Mesendoderm (in vitro differentiated cells): ENCODE measurements around the gene ERBB4.
A peak's percentile ranks its signal among the peaks of the same experiment; 100 is the strongest.

Source experiments
- DNase-seq: peaks from one replicate; pipeline ENCODE4 v3.0.0; 2013
- H2AK5ac ChIP-seq: 2 replicates; pipeline ENCODE4 v1.6.1; 2013; ENCODE audit warnings: low read length, inconsistent platforms
- H2BK120ac ChIP-seq: 2 replicates; pipeline ENCODE4 v1.6.1; 2013; ENCODE audit warnings: low read depth, mild to moderate bottlenecking, low read length, moderate library complexity, mixed read lengths
- H2BK15ac ChIP-seq: replicated peaks from 2 replicates; pipeline ENCODE4 v1.6.1; 2013; ENCODE audit warnings: low read depth, mild to moderate bottlenecking, moderate library complexity
- H2BK5ac ChIP-seq: 2 replicates; pipeline ENCODE4 v1.6.1; 2013; ENCODE audit warnings: low read length, inconsistent platforms
- H3K18ac ChIP-seq: 2 replicates; pipeline ENCODE4 v1.6.1; 2013; ENCODE audit warnings: mild to moderate bottlenecking, low read length, mixed read lengths
- H3K23ac ChIP-seq: one replicate; pipeline ENCODE4 v1.6.1; 2013; ENCODE audit warnings: low read length
- H3K27ac ChIP-seq: 2 replicates; pipeline ENCODE4 v1.5.1; 2013; ENCODE audit warnings: low read depth, mild to moderate bottlenecking, inconsistent platforms, low read length, moderate library complexity
- H3K27me3 ChIP-seq: 2 replicates; pipeline ENCODE4 v1.6.1; 2013; ENCODE audit warnings: low read length, control low read depth, mild to moderate bottlenecking, inconsistent platforms; ENCODE audit not compliant: insufficient read depth, poor library complexity
- H3K36me3 ChIP-seq: 2 replicates; pipeline ENCODE4 v1.6.1; 2013; ENCODE audit warnings: low read length, inconsistent platforms; ENCODE audit not compliant: control insufficient read depth, insufficient read depth
- H3K4ac ChIP-seq: one replicate; pipeline ENCODE4 v1.6.1; 2013; ENCODE audit warnings: low read depth, mild to moderate bottlenecking, low read length, moderate library complexity
- H3K4me1 ChIP-seq: 2 replicates; pipeline ENCODE4 v1.6.1; 2013; ENCODE audit warnings: low read depth, low read length, inconsistent platforms; ENCODE audit not compliant: control insufficient read depth
- H3K4me2 ChIP-seq: 2 replicates; pipeline ENCODE4 v1.6.1; 2013; ENCODE audit warnings: low read length
- H3K4me3 ChIP-seq: 2 replicates; pipeline ENCODE4 v1.5.1; 2013; ENCODE audit warnings: mild to moderate bottlenecking, low read length
- H3K56ac ChIP-seq: one replicate; pipeline ENCODE4 v1.6.1; 2013; ENCODE audit warnings: low read length
- H3K79me1 ChIP-seq: 2 replicates; pipeline ENCODE4 v1.6.1; 2013; ENCODE audit warnings: low read length, inconsistent platforms
- H3K79me2 ChIP-seq: 2 replicates; pipeline ENCODE4 v1.6.1; 2013; ENCODE audit warnings: mild to moderate bottlenecking, low read length; ENCODE audit not compliant: control insufficient read depth, insufficient read depth
- H3K9ac ChIP-seq: 2 replicates; pipeline ENCODE4 v1.6.1; 2013; ENCODE audit warnings: low read length, inconsistent platforms
- H4K5ac ChIP-seq: one replicate; pipeline ENCODE4 v1.6.1; 2013; ENCODE audit warnings: low read length
- H4K8ac ChIP-seq: one replicate; pipeline ENCODE4 v1.6.1; 2013; ENCODE audit warnings: low read depth, mild to moderate bottlenecking, control low read depth, low read length, moderate library complexity
- WGBS: extraction: QIAGEN DNeasy Blood & Tissue Kit; methylation state at CpG from one replicate; pipeline ENCODE4 v1.1.7; 2013; ENCODE audit warnings: low lambda C conversion rate, missing lambda C conversion rate; ENCODE audit not compliant: insufficient coverage; ENCODE audit errors: extremely low coverage; 5-methylcytosine and 5-hydroxymethylcytosine counted together

Gene ERBB4

GRCh38 chr2:212264187-212264586 is 274.4 kb downstream of the ERBB4 start:
- Histone ChIP-seq H3K4me2 (no peak overlapping the region), H3K4me3 (no peak overlapping the region), H4K8ac (no peak overlapping the region), H2BK15ac (no peak overlapping the region), H3K79me2 (no peaks in the 10 kb centered on the region), H3K4ac (no peak overlapping the region), H3K27ac (no peak overlapping the region), H3K27me3 (no peaks in the 10 kb centered on the region), H3K56ac (no peak overlapping the region), H3K23ac (no peak overlapping the region), H2BK120ac (no peak overlapping the region), H2BK5ac (no peak overlapping the region), H2AK5ac (no peak overlapping the region), H4K5ac (no peak overlapping the region), H3K4me1 (no peaks in the 10 kb centered on the region), H3K36me3 (no peaks in the 10 kb centered on the region), H3K18ac (no peak overlapping the region), H3K9ac (no peak overlapping the region), H3K79me1 (no peaks in the 10 kb centered on the region)
- WGBS, result no CpG with 5 or more reads among the region's 3 CpGs
- no peak for DNase-seq

- Histone ChIP-seq H2BK15ac (no peak overlapping the region), H3K18ac (no peak overlapping the region), H3K4me2 (no peak overlapping the region), H2BK120ac (no peak overlapping the region), H2BK5ac (no peak overlapping the region), H2AK5ac (no peak overlapping the region), H3K79me2 (no peaks in the 10 kb centered on the region), H4K8ac (no peak overlapping the region), H4K5ac (no peak overlapping the region), H3K23ac (no peak overlapping the region), H3K4ac (no peak overlapping the region), H3K36me3 (no peaks in the 10 kb centered on the region), H3K27ac (no peak overlapping the region), H3K4me3 (no peak overlapping the region), H3K27me3 (no peaks in the 10 kb centered on the region), H3K79me1 (no peaks in the 10 kb centered on the region), H3K56ac (no peak overlapping the region), H3K4me1 (no peaks in the 10 kb centered on the region), H3K9ac (no peak overlapping the region)
- DNase-seq, result no peak
- WGBS, result no CpG with 5 or more reads among the region's 2 CpGs
Measured at GRCh38 chr2:212259226-212259625, 279.4 kb downstream of the ERBB4 start.

DNA sequence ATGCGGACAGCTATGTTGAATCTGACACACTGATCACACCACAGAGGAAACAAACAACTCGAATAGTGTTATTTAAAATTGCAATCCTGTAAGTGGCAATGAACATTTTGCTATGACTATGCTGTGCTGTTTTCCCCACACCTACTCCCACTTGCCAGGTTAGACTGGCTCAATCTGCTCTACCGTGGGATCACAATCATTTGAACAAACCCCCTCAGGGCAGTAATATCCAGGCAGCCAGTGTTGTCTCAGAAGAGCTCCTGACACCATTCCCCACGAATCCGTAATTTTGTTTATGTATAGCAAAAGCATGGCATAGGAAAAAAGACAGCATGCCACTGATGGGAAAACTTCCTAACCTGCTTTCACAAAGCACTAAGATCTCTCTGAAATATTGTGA is 284.3 kb downstream of the ERBB4 start:
- Histone ChIP-seq H3K18ac (no peak overlapping the region), H3K36me3 (no peaks in the 10 kb centered on the region), H3K4ac (no peak overlapping the region), H4K5ac (no peak overlapping the region), H3K56ac (no peak overlapping the region), H3K79me1 (no peaks in the 10 kb centered on the region), H3K27me3 (no peaks in the 10 kb centered on the region), H3K23ac (no peak overlapping the region), H3K4me2 (no peak overlapping the region), H3K79me2 (no peaks in the 10 kb centered on the region), H3K27ac (no peak overlapping the region), H3K4me1 (no peaks in the 10 kb centered on the region), H2BK120ac (no peak overlapping the region), H2AK5ac (no peak overlapping the region), H2BK15ac (no peak overlapping the region), H3K4me3 (no peak overlapping the region), H2BK5ac (no peak overlapping the region), H4K8ac (no peak overlapping the region), H3K9ac (no peak overlapping the region)
- DNase-seq, result peak; percentile 10
- WGBS, result no CpG with 5 or more reads among the region's 5 CpGs

DNA sequence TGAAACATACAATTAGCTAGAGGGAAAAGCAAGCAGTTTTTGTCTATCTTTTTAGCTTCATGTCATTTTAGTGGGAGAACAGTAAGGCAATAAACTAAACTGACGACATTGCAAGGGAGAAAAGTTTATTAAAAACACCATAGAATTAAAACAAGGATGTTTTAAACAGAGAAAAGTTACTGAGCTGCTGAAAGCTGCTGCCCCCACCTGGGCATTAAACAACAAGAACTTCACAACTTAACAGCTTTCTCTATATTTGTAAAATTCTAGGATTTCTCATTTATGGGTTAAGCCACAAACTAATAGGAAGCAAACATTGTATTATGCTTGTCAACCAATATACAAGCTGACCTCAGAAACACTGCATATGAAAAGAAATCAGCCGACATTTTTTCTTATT is 289.2 kb downstream of the ERBB4 start:
- no peak overlapping the region for H2BK5ac ChIP-seq
- no peaks in the 10 kb centered on the region for H3K36me3 ChIP-seq
- H3K27ac ChIP-seq, result no peak overlapping the region
- DNase-seq, result peak; percentile 18
- H3K79me1 ChIP-seq, result no peaks in the 10 kb centered on the region
- H3K4me3 ChIP-seq, result no peak overlapping the region
- no peak overlapping the region for H2BK120ac ChIP-seq
- H3K9ac ChIP-seq, result no peak overlapping the region
- H4K5ac ChIP-seq, result no peak overlapping the region
- H3K4ac ChIP-seq, result no peak overlapping the region
- H3K27me3 ChIP-seq, result no peaks in the 10 kb centered on the region
- no CpG with 5 or more reads among the region's 2 CpGs for WGBS
- H2AK5ac ChIP-seq, result no peak overlapping the region
- no peak overlapping the region for H4K8ac ChIP-seq
- H2BK15ac ChIP-seq, result no peak overlapping the region
- H3K56ac ChIP-seq, result no peak overlapping the region
- H3K4me1 ChIP-seq, result no peaks in the 10 kb centered on the region
- H3K23ac ChIP-seq, result no peak overlapping the region
- no peak overlapping the region for H3K18ac ChIP-seq
- H3K79me2 ChIP-seq, result no peaks in the 10 kb centered on the region
- H3K4me2 ChIP-seq, result no peak overlapping the region

- Histone ChIP-seq H3K56ac (no peak overlapping the region), H4K8ac (no peak overlapping the region), H3K27me3 (no peaks in the 10 kb centered on the region), H3K23ac (no peak overlapping the region), H4K5ac (no peak overlapping the region), H3K9ac (no peak overlapping the region), H2BK15ac (no peak overlapping the region), H2BK5ac (no peak overlapping the region), H3K79me1 (no peaks in the 10 kb centered on the region), H3K36me3 (no peaks in the 10 kb centered on the region), H3K4me2 (no peak overlapping the region), H3K4ac (no peak overlapping the region), H3K79me2 (no peaks in the 10 kb centered on the region), H3K4me3 (no peak overlapping the region), H2AK5ac (no peak overlapping the region), H2BK120ac (no peak overlapping the region), H3K4me1 (no peaks in the 10 kb centered on the region), H3K27ac (no peak overlapping the region), H3K18ac (no peak overlapping the region)
- no peak for DNase-seq
- WGBS, result no CpG with 5 or more reads among the region's 2 CpGs
Measured at GRCh38 chr2:212245880-212246279, 292.7 kb downstream of the ERBB4 start.

DNA sequence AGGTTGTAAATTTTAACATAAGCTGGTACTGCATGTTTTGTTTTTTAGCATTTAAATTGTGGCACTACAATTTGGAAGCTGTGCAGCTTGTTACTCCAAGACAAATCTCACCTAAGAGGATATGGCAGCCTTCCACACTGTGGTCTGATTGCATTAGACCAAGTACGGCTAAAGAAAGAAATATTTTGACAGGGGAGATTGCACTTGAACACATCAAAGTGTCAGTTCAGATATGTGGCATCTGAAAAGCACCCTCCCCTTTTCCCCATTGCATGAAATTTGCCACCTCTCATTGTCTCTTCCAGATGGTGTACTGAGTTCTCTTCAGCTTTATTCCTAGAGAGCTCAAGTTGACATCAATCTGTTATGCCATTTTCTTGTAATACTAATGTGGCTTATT is 295.9 kb downstream of the ERBB4 start:
- WGBS, result no CpG with 5 or more reads among the region's 1 CpG
- DNase-seq, result no peak
- no peaks in the 10 kb centered on the region for H3K36me3 ChIP-seq
- no peak overlapping the region for H3K27ac ChIP-seq
- no peak overlapping the region for H3K4me3 ChIP-seq
- H4K5ac ChIP-seq, result no peak overlapping the region
- no peak overlapping the region for H4K8ac ChIP-seq
- H3K56ac ChIP-seq, result no peak overlapping the region
- no peaks in the 10 kb centered on the region for H3K4me1 ChIP-seq
- no peak overlapping the region for H2BK15ac ChIP-seq
- no peak overlapping the region for H2BK120ac ChIP-seq
- no peak overlapping the region for H3K4ac ChIP-seq
- H3K18ac ChIP-seq, result no peak overlapping the region
- no peak overlapping the region for H3K4me2 ChIP-seq
- H3K9ac ChIP-seq, result no peak overlapping the region
- no peaks in the 10 kb centered on the region for H3K27me3 ChIP-seq
- no peak overlapping the region for H3K23ac ChIP-seq
- H3K79me2 ChIP-seq, result no peaks in the 10 kb centered on the region
- no peak overlapping the region for H2AK5ac ChIP-seq
- H3K79me1 ChIP-seq, result no peaks in the 10 kb centered on the region
- no peak overlapping the region for H2BK5ac ChIP-seq
